ENCODE measurements around the gene STARD10. TPM values are rescaled to one million over a fixed set of nuclear protein-coding genes. Genes with fewer than 3 reads are reported as not detected.

The STARD10 gene
- total and polyA plus RNA-seq, 9 of the 15 experiments (the other 6 are each of a cell fraction or from before 2014, with no cell fraction given): 0.15 to 52.9 (median 32.3) TPM

GRCh38 chr11:72776117-72776843 is 17.6 kb downstream of the STARD10 start (continued):
- TF ChIP-seq XRCC4 (IDR thresholded peaks at IDR 0.05; ENCODE audit: extremely low read depth, insufficient read depth, insufficient read length) (no peak), NFE2L1 (tag; IDR thresholded peaks at IDR 0.05; ENCODE audit: borderline replicate concordance, low read depth) (no peak), WHSC1 (IDR thresholded peaks at IDR 0.05; ENCODE audit: low read length) (no peak), YBX1 (IDR thresholded peaks at IDR 0.05) (no peak), NFIC (IDR thresholded peaks at IDR 0.05) (peak; percentile 92), LCOR (CRISPR knock-in tag; IDR thresholded peaks at IDR 0.05) (peak; percentile 93; the same call in 1 of the 2 replicates), BMI1 (IDR thresholded peaks at IDR 0.05; ENCODE audit: low read length) (no peak), THRAP3 (IDR thresholded peaks at IDR 0.05; ENCODE audit: borderline replicate concordance) (no peak), CREM (IDR thresholded peaks at IDR 0.05; ENCODE audit: low read depth) (peak; percentile 55), POLR2B (IDR thresholded peaks at IDR 0.05; ENCODE audit: low read depth, partially characterized antibody) (peak; percentile 78), HMG20A (CRISPR knock-in tag; conservative IDR thresholded peaks at IDR 0.05) (no peak), ZNF609 (CRISPR knock-in tag; IDR thresholded peaks at IDR 0.05; ENCODE audit: borderline replicate concordance) (no peak), MTA1 (IDR thresholded peaks at IDR 0.05; ENCODE audit: borderline replicate concordance) (peak; percentile 17; the same call in 1 of the 2 replicates), STAT5A (IDR thresholded peaks at IDR 0.05; ENCODE audit: borderline replicate concordance, low read length) (no peak), ZNF644 (tag; IDR thresholded peaks at IDR 0.05; ENCODE audit: low read depth) (0 out of 2 replicates have a peak, but pooled peaks have one; percentile 52), BRD4 (IDR thresholded peaks at IDR 0.05) (no peak), RFX5 (IDR thresholded peaks at IDR 0.05; ENCODE audit: low read depth, low read length) (no peak), ZNF408 (CRISPR knock-in tag; IDR thresholded peaks at IDR 0.05; ENCODE audit: low read depth) (no peak), SIN3B (IDR thresholded peaks at IDR 0.05; ENCODE audit: low read depth) (no peak), PCBP2 (IDR thresholded peaks at IDR 0.05; ENCODE audit: low read depth, low read length, poor library complexity, severe bottlenecking) (no peak), SMAD1 (IDR thresholded peaks at IDR 0.05; ENCODE audit: low read depth, low read length, partially characterized antibody) (peak; percentile 22), CAMTA2 (CRISPR knock-in tag; conservative IDR thresholded peaks at IDR 0.05) (0 out of 2 replicates have a peak, but pooled peaks have one; percentile 48), ARID1B (IDR thresholded peaks at IDR 0.05) (peak; percentile 95)
- TF ChIP-seq, protein P1, sequence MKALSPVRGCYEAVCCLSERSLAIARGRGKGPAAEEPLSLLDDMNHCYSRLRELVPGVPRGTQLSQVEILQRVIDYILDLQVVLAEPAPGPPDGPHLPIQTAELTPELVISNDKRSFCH (CRISPR knock-in tag; IDR thresholded peaks at IDR 0.05): no peak
- TF ChIP-seq, protein P1 (tag; IDR thresholded peaks at IDR 0.05): peak; percentile 53

All from K562 (cell line).